ENCODE data around the gene PHF21B.

DNA sequence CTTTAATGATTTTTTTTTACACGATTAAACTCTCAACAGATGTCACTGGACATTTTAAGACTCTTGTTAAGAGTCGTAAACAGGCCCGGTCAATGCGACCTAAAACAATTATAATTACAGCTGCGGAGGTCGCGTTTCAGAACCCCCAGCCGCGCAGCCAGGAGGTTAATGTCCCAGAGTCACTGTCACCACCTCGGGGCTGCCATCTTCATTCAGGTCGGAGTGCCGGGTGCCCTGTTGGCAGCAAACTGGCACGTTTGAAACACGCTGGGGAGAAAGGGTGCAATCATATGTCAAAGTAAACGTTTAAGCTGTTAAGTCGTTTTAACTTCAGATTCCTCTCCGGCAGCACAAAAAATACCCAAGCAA lies 711 bp upstream of the PHF21B start:
- TF ChIP-seq POLR2A (IDR thresholded peaks at IDR 0.05; ENCODE audit: low read depth, low read length), result no peak
- TF ChIP-seq POLR2AphosphoS5 (IDR thresholded peaks at IDR 0.05; ENCODE audit: low read depth, low read length), result no peak
- no peak for TF ChIP-seq TAF1 (IDR thresholded peaks at IDR 0.05; ENCODE audit: low read depth, low read length)
- TF ChIP-seq POU2F2 (IDR thresholded peaks at IDR 0.05; ENCODE audit: low read depth, low read length), result no peak
- no peak for TF ChIP-seq SPI1 (IDR thresholded peaks at IDR 0.05; ENCODE audit: low read depth, low read length)
- TF ChIP-seq PAX5 (IDR thresholded peaks at IDR 0.05; ENCODE audit: insufficient read depth, low read length, severe bottlenecking), result no peak
